ENCODE results near the gene TNS3. TPM values are rescaled to one million over a fixed set of nuclear protein-coding genes. Genes with fewer than 3 reads are reported as not detected.
A peak's percentile ranks its signal among the peaks of the same experiment; 100 is the strongest.

TNS3 gene
- total RNA-seq, 1 donor from 2014 or later: 5.7 TPM

DNA sequence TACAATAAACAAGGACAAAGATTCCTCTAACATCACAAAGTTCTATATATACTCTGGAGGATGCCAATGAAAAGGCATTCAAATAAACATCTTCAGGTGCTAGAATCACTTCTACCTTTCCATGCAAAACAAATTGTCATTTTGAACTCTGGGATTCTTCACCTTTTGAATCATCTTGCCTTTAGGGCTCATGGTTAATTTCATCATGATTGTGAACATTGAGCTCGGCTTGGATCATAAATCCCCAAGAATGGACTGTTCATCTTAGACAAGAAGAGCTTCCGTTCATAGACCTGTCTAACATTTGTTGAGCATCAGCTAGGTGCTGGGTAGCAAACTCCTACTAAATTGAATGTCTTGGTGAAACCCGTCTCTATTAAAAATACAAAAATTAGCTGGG lies 212.2 kb downstream of the TNS3 start:
- Mint-ChIP-seq H3K36me3 (ENCODE audit: low read depth) (no peaks in the 10 kb centered on the region), H3K4me1 (no peaks in the 10 kb centered on the region), H3K9me3 (no peaks in the 10 kb centered on the region), H3K27me3 (no peaks in the 10 kb centered on the region), H3K27ac (no peak overlapping the region), H3K4me3 (no peak overlapping the region)
- intact Hi-C loops (cut with micrococcal nuclease): no loop called here
- no peak for DNase-seq

- no peak for DNase-seq
- no peaks in the 10 kb centered on the region for H3K4me1 Mint-ChIP-seq
- H3K27me3 Mint-ChIP-seq: no peaks in the 10 kb centered on the region
- no peaks in the 10 kb centered on the region for H3K9me3 Mint-ChIP-seq
- intact Hi-C loops (cut with micrococcal nuclease): no loop called here
- no peaks in the 10 kb centered on the region for H3K36me3 Mint-ChIP-seq (ENCODE audit: low read depth)
- no peak overlapping the region for H3K4me3 Mint-ChIP-seq
- H3K27ac Mint-ChIP-seq: no peak overlapping the region
Observed at GRCh38 chr7:47368190-47368812, 213.6 kb downstream of the TNS3 start.

DNA sequence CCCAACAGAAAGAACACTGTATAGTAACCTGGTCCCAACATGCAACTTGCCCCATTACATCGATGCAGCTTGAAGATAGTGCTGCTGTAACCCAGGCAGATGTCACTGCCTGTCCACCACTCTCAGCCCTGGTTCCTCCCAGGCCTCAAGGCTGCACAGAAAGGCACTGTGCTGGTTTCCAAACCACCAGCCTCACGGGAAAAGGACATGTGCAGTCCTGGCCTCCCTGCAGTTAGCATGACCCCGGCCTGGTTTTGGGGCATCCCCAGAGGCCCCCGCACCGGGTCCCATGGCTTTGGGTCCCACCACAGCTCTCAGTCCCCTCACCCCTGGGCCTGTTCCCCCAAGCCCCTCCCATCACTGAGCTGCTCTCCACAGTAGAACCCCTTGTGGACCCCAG lies 214.5 kb downstream of the TNS3 start:
- Mint-ChIP-seq H3K36me3 (ENCODE audit: low read depth) (no peaks in the 10 kb centered on the region), H3K27ac (no peak overlapping the region), H3K4me1 (no peaks in the 10 kb centered on the region), H3K9me3 (no peaks in the 10 kb centered on the region), H3K4me3 (no peak overlapping the region), H3K27me3 (no peaks in the 10 kb centered on the region)
- intact Hi-C loops (cut with micrococcal nuclease): no loop called here
- no peak for DNase-seq

- H3K4me1 Mint-ChIP-seq: peaks cover under 1% of the 10 kb centered on the region
- H3K27me3 Mint-ChIP-seq: no peaks in the 10 kb centered on the region
- intact Hi-C loops (cut with micrococcal nuclease): no loop called here
- no peak overlapping the region for H3K27ac Mint-ChIP-seq
- H3K4me3 Mint-ChIP-seq: no peak overlapping the region
- no peaks in the 10 kb centered on the region for H3K36me3 Mint-ChIP-seq (ENCODE audit: low read depth)
- no peak for DNase-seq
- H3K9me3 Mint-ChIP-seq: no peaks in the 10 kb centered on the region
Observed at GRCh38 chr7:47366960-47367359, 215.0 kb downstream of the TNS3 start.

GRCh38 chr7:47366211-47366610 lies 215.7 kb downstream of the TNS3 start:
- H3K27me3 Mint-ChIP-seq: no peaks in the 10 kb centered on the region
- peaks cover 5% of the 10 kb centered on the region for H3K4me1 Mint-ChIP-seq
- no peaks in the 10 kb centered on the region for H3K36me3 Mint-ChIP-seq (ENCODE audit: low read depth)
- no peak overlapping the region for H3K4me3 Mint-ChIP-seq
- H3K9me3 Mint-ChIP-seq: no peaks in the 10 kb centered on the region
- DNase-seq: no peak
- H3K27ac Mint-ChIP-seq: no peak overlapping the region
- intact Hi-C loops (cut with micrococcal nuclease): no loop called here

DNA sequence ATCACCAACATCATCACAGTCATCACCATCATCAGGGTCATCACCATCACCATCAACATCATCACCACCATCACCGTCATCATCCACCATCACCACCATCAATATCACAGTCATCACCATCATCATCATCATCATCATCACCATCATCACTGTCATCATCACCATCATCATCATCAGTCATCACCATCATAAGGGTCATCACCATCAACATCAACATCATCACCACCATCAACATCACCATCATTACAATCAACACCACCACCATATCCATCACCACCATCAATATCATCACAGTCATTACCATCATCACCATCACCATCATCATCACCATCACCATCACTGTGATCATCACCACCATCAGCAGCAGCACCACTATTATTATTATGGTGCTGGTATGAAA lies 218.9 kb downstream of the TNS3 start:
- DNase-seq: no peak
- Mint-ChIP-seq H3K4me3 (no peak overlapping the region), H3K27me3 (no peaks in the 10 kb centered on the region), H3K36me3 (ENCODE audit: low read depth) (no peaks in the 10 kb centered on the region), H3K9me3 (no peaks in the 10 kb centered on the region), H3K27ac (no peak overlapping the region), H3K4me1 (peaks cover 6% of the 10 kb centered on the region)
- intact Hi-C loops (cut with micrococcal nuclease): loop anchor here (5.0 kb wide), 2 partner anchors 96 to 119 kb away; no protein-coding TSS in a partner anchor

DNA sequence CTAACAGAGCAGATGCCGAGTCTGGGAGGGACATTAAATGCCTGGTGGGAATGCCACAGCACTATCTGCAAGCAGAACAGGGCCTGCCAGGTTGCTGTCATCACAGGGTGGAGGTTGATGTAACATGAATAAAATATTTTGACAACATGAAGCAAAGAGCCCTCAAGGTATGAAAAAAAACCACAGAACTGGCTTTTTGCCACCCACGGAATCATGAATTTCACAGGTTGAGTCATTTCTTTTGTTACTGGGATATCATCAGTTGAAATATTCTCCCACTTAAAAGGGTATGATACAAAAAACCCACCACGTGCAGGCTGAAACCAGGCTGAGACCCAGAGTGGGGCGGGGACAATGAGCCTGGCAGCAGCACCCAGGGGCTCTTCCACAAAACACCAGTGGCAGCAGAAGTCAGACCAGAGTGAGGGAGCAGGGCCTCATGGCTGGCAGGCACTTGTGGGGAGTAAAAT lies 220.1 kb downstream of the TNS3 start:
- Mint-ChIP-seq H3K4me3 (no peak overlapping the region), H3K36me3 (ENCODE audit: low read depth) (no peaks in the 10 kb centered on the region), H3K27ac (peak overlapping the region; percentile 61), H3K9me3 (no peaks in the 10 kb centered on the region), H3K4me1 (peaks cover 6% of the 10 kb centered on the region), H3K27me3 (no peaks in the 10 kb centered on the region)
- intact Hi-C loops (cut with micrococcal nuclease): loop anchor here (5.0 kb wide), 2 partner anchors 94 to 121 kb away; no protein-coding TSS in a partner anchor
- peak; percentile 54 for DNase-seq

DNA sequence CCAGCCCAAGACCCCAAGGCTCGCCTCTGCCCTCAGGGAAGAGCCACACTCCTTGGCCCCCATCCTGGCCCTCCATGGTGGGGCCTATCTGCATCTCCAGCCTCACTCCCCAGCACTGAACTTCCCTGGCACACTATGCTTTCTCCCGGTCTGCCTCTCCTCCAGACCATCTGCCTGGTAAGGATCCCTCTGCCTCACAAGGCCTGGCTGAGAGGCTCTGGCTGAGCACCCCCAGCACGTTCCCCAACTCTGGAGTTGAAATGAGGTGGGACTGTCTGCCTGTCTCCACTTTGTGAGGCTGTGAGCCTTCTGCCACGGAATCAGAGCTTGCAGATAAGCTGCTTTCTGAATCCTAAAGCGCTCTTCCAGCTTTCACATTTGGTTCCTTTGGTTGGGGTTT lies 220.7 kb downstream of the TNS3 start:
- Mint-ChIP-seq H3K27ac (no peak overlapping the region), H3K27me3 (no peaks in the 10 kb centered on the region), H3K36me3 (ENCODE audit: low read depth) (no peaks in the 10 kb centered on the region), H3K4me3 (no peak overlapping the region), H3K4me1 (peaks cover 6% of the 10 kb centered on the region), H3K9me3 (no peaks in the 10 kb centered on the region)
- intact Hi-C loops (cut with micrococcal nuclease): loop anchor here (5.0 kb wide), 2 partner anchors 94 to 121 kb away; no protein-coding TSS in a partner anchor
- DNase-seq: no peak

DNA sequence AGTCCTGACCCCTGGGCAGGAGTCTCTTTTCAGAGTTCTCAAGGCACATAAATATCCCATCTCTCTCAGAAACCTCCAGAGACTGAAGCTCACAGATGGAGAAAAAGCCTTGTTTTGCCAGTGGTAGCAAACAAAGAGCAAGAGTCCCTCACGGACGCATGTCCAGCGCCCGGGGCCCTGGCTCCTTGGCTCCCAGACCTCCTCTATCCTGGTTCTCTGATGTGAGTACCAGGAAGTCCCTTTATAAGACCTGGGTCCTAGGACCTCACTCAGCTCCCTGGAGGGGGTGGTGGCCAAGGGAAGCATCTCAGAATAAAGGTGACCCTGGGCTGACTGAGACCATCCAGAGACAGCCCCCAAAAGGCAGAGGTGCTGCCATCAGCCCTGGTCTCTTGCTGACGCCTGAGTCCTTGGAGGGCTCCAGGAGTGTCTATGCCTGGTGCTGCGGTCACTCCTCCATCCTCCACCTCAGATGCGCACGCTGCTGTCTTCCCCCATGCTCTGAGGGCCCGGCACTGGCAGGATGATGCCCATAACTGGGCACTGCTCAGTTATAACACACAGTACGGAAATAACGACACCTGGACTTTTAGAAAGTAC lies 221.5 kb downstream of the TNS3 start:
- Mint-ChIP-seq H3K4me3 (no peak overlapping the region), H3K36me3 (ENCODE audit: low read depth) (no peaks in the 10 kb centered on the region), H3K9me3 (no peaks in the 10 kb centered on the region), H3K4me1 (peaks cover 6% of the 10 kb centered on the region), H3K27ac (no peak overlapping the region), H3K27me3 (no peaks in the 10 kb centered on the region)
- DNase-seq: no peak
- intact Hi-C loops (cut with micrococcal nuclease): loop anchor here (5.0 kb wide), 2 partner anchors 93 to 122 kb away; no protein-coding TSS in a partner anchor

DNA sequence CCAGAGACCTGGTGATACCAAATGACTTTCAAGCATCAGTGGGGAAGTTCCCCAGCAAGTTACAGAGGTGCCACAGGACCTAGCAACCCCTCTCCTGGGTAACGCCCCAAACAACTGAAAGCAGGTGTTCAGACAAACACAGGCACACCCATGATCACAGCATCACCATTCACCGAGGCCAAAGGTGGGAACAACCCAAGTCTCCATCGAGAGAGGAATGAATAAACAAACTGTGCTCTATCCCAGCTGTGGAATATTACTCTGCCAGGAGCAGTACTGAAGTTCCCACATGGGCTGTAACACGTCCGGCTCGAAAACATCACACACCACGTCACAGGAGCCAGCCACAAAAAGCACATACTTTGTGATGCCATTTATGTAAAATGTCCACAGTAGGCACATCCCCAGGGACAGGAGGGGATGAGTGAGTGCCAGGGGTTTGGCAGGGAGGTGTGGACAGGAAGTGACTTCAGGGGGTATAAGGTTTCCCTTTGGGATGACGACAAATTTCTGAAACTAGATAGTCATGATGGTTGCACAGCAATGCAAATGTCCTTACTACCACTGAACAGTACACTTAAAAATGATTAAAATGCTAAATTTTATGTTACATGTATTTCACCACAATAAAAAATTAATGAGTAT lies 222.8 kb downstream of the TNS3 start:
- DNase-seq: no peak
- intact Hi-C loops (cut with micrococcal nuclease): no loop called here
- H3K9me3 Mint-ChIP-seq: no peaks in the 10 kb centered on the region
- peaks cover 6% of the 10 kb centered on the region for H3K4me1 Mint-ChIP-seq
- H3K27ac Mint-ChIP-seq: no peak overlapping the region
- no peak overlapping the region for H3K4me3 Mint-ChIP-seq
- H3K36me3 Mint-ChIP-seq (ENCODE audit: low read depth): no peaks in the 10 kb centered on the region
- no peaks in the 10 kb centered on the region for H3K27me3 Mint-ChIP-seq

- no peak overlapping the region for H3K27ac Mint-ChIP-seq
- no peak for DNase-seq
- H3K36me3 Mint-ChIP-seq (ENCODE audit: low read depth): no peaks in the 10 kb centered on the region
- H3K27me3 Mint-ChIP-seq: no peaks in the 10 kb centered on the region
- no peak overlapping the region for H3K4me3 Mint-ChIP-seq
- peaks cover 6% of the 10 kb centered on the region for H3K4me1 Mint-ChIP-seq
- intact Hi-C loops (cut with micrococcal nuclease): no loop called here
- H3K9me3 Mint-ChIP-seq: no peaks in the 10 kb centered on the region
Observed at GRCh38 chr7:47358357-47358756, 223.6 kb downstream of the TNS3 start.

GRCh38 chr7:47357863-47358262 lies 224.0 kb downstream of the TNS3 start:
- Mint-ChIP-seq H3K4me3 (no peak overlapping the region), H3K27me3 (no peaks in the 10 kb centered on the region), H3K9me3 (no peaks in the 10 kb centered on the region), H3K27ac (no peak overlapping the region), H3K36me3 (ENCODE audit: low read depth) (no peaks in the 10 kb centered on the region), H3K4me1 (peaks cover 6% of the 10 kb centered on the region)
- intact Hi-C loops (cut with micrococcal nuclease): no loop called here
- no peak for DNase-seq

GRCh38 chr7:47357361-47357760 lies 224.6 kb downstream of the TNS3 start:
- no peak for DNase-seq
- intact Hi-C loops (cut with micrococcal nuclease): no loop called here
- H3K27ac Mint-ChIP-seq: no peak overlapping the region
- peaks cover 6% of the 10 kb centered on the region for H3K4me1 Mint-ChIP-seq
- no peaks in the 10 kb centered on the region for H3K27me3 Mint-ChIP-seq
- H3K4me3 Mint-ChIP-seq: no peak overlapping the region
- H3K9me3 Mint-ChIP-seq: no peaks in the 10 kb centered on the region
- H3K36me3 Mint-ChIP-seq (ENCODE audit: low read depth): no peaks in the 10 kb centered on the region

DNA sequence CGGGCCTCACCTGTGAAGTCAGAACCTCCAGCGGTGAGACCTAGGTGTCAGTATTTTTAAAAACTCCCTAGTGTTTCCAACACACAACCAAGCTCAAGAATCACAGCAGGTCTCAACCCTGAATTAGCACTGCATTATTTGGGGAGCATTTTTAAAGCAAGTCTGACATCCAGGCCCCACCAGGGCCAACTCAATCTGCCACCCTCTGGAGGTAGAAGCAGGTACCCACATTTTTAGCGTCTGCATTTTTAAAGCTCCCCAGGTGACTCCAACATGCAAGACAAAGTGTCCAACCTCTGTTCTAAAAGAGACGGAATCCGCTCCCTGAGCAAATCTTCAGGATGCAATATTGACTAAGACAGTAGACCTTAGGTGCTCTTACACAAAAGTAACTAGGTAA lies 225.7 kb downstream of the TNS3 start:
- Mint-ChIP-seq H3K27me3 (no peaks in the 10 kb centered on the region), H3K27ac (no peak overlapping the region)
- intact Hi-C loops (cut with micrococcal nuclease): no loop called here

More for the DNA sequence above, 225.7 kb downstream of the TNS3 start:
- no peak for DNase-seq
- H3K36me3 Mint-ChIP-seq (ENCODE audit: low read depth): no peaks in the 10 kb centered on the region
- no peaks in the 10 kb centered on the region for H3K9me3 Mint-ChIP-seq
- H3K4me3 Mint-ChIP-seq: no peak overlapping the region
- peaks cover 1% of the 10 kb centered on the region for H3K4me1 Mint-ChIP-seq
